A673 (cell line): ENCODE results near the gene SERINC5.

Experiments used
- CTCF ChIP-seq: fragments of 300-800, 200-600 bp; sonication (generic); conservative IDR thresholded peaks from 2 replicates; pipeline ENCODE4 v1.5.1; 2017; ENCODE audit warnings: low read depth, mild to moderate bottlenecking, antibody characterized with exemption, low read length, moderate library complexity, mixed read lengths
- EZH2 ChIP-seq: fragments of 200-600 bp; sonication (generic); IDR thresholded peaks from 2 replicates; pipeline ENCODE4 v1.6.1; 2017; ENCODE audit warnings: borderline replicate concordance, low read depth, mild to moderate bottlenecking, mixed read lengths, antibody characterized with exemption, low read length; ENCODE audit not compliant: poor library complexity, severe bottlenecking

GRCh38 chr5:80238778-80239679 is 16.8 kb downstream of the SERINC5 start:
- TF ChIP-seq EZH2 (no peak), CTCF (no peak)
